Neutrophil (primary cell): ENCODE data around the gene C1orf141.
"Not testable (repeated sequence)": the region's sequence is repeated elsewhere in the genome, so short reads cannot be mapped to it uniquely, and the experiment has no call there.

Source experiments
- H3K27ac ChIP-seq: fragments of 200-600 bp; sonication (generic); 2 replicates; pipeline ENCODE4 v1.5.1; 2016; ENCODE audit warnings: mild to moderate bottlenecking, moderate library complexity
- H3K27me3 ChIP-seq: fragments of 200-600 bp; sonication (generic); 2 replicates; pipeline ENCODE4 v1.6.0; 2016; ENCODE audit warnings: mild to moderate bottlenecking
- H3K36me3 ChIP-seq: fragments of 200-600 bp; sonication (generic); 2 replicates; pipeline ENCODE4 v1.5.1; 2017
- H3K4me1 ChIP-seq, 2 experiments: fragments of 200-600 bp in 1 of 2; sonication (generic) in 1 of 2; 1 replicate in 1 of 2; 2 replicates in 1 of 2; pipeline versions ENCODE4 v1.5.1 to v1.6.1; 2013 to 2016; ENCODE audit warnings: low read depth in 1 of 2, low read length in 1 of 2, mild to moderate bottlenecking in 1 of 2, moderate library complexity in 1 of 2; ENCODE audit not compliant: control insufficient read depth in 1 of 2, insufficient read depth in 1 of 2
- H3K4me3 ChIP-seq, 2 experiments: fragments of 200-600 bp in 1 of 2; sonication (generic) in 1 of 2; 1 replicate in 1 of 2; 2 replicates in 1 of 2; pipeline ENCODE4 v1.5.1; 2013 to 2016; ENCODE audit warnings: low read depth in 1 of 2, low read length in 1 of 2, mild to moderate bottlenecking in 1 of 2, moderate library complexity in 1 of 2
- H3K9me3 ChIP-seq: fragments of 200-600 bp; sonication (generic); 2 replicates; pipeline ENCODE4 v1.5.1; 2016
- CTCF ChIP-seq: fragments of 200-600 bp; sonication (generic); IDR thresholded peaks from 2 replicates; pipeline ENCODE4 v1.5.1; 2016; ENCODE audit warnings: antibody characterized with exemption

C1orf141 gene

GRCh38 chr1:67143966-67144365, 9.2 kb upstream of the C1orf141 start:
- H3K9me3 ChIP-seq = no peaks in the 10 kb centered on the region
- no peaks in the 10 kb centered on the region for H3K27me3 ChIP-seq
- no peaks in the 10 kb centered on the region for H3K36me3 ChIP-seq
- H3K27ac ChIP-seq = no peak overlapping the region
- peaks cover 0 to 2% of the 10 kb centered on the region in 2 experiments for H3K4me1 ChIP-seq
- TF ChIP-seq CTCF = no peak
- H3K4me3 ChIP-seq = no peak overlapping the region

- H3K4me3 ChIP-seq = no peak overlapping the region
- H3K9me3 ChIP-seq = no peaks in the 10 kb centered on the region
- H3K27ac ChIP-seq = no peak overlapping the region
- no peaks in the 10 kb centered on the region for H3K4me1 ChIP-seq
- H3K27me3 ChIP-seq = no peaks in the 10 kb centered on the region
- TF ChIP-seq CTCF = no peak
- no peaks in the 10 kb centered on the region for H3K36me3 ChIP-seq
Observed at GRCh38 chr1:67142931-67143330, 8.2 kb upstream of the C1orf141 start.

- not testable (repeated sequence) for H3K4me1 ChIP-seq, H3K36me3 ChIP-seq, H3K27ac ChIP-seq
Observed at GRCh38 chr1:67141832-67142231, 7.1 kb upstream of the C1orf141 start.

GRCh38 chr1:67140460-67140859, 5.7 kb upstream of the C1orf141 start:
- no peak overlapping the region for H3K4me3 ChIP-seq
- no peaks in the 10 kb centered on the region for H3K36me3 ChIP-seq
- no peaks in the 10 kb centered on the region for H3K4me1 ChIP-seq
- H3K9me3 ChIP-seq = no peaks in the 10 kb centered on the region
- peaks cover under 1% of the 10 kb centered on the region for H3K27me3 ChIP-seq
- no peak overlapping the region for H3K27ac ChIP-seq
- TF ChIP-seq CTCF = no peak

More at GRCh38 chr1:67141832-67142231, 7.1 kb upstream of the C1orf141 start:
- H3K9me3 ChIP-seq, H3K27me3 ChIP-seq, H3K4me3 ChIP-seq: not testable (repeated sequence)

- no peak for TF ChIP-seq CTCF
- H3K27ac ChIP-seq = no peak overlapping the region
- peaks cover 4 to 5% of the 10 kb centered on the region in 2 experiments for H3K4me1 ChIP-seq
- H3K27me3 ChIP-seq = peaks cover 11% of the 10 kb centered on the region
- H3K9me3 ChIP-seq = no peaks in the 10 kb centered on the region
- no peak overlapping the region for H3K4me3 ChIP-seq
- H3K36me3 ChIP-seq = no peaks in the 10 kb centered on the region
Observed at GRCh38 chr1:67138813-67139499, 4.2 kb upstream of the C1orf141 start.

GRCh38 chr1:67137307-67137753, 2.6 kb upstream of the C1orf141 start:
- no peak overlapping the region for H3K4me3 ChIP-seq
- H3K4me1 ChIP-seq = peaks cover 4 to 5% of the 10 kb centered on the region in 2 experiments
- H3K9me3 ChIP-seq = no peaks in the 10 kb centered on the region
- no peaks in the 10 kb centered on the region for H3K36me3 ChIP-seq
- no peak for TF ChIP-seq CTCF
- peaks cover 11% of the 10 kb centered on the region for H3K27me3 ChIP-seq
- H3K27ac ChIP-seq = no peak overlapping the region
